ENCODE results near the gene DYNLL1. TPM values are rescaled to one million over a fixed set of nuclear protein-coding genes. Genes with fewer than 3 reads are reported as not detected.

The DYNLL1 gene
- total and polyA plus RNA-seq, 2 of the 13 experiments (the other 11 are each of a cell fraction or from before 2014, with no cell fraction given) = 271 to 294 TPM

- TF ChIP-seq FOXP4 (CRISPR knock-in tag; IDR thresholded peaks at IDR 0.05) (no peak; the same call in 1 of the 2 replicates), NFYC (CRISPR knock-in tag; IDR thresholded peaks at IDR 0.05) (peak; percentile 18; the same call in 1 of the 2 replicates), GATA4 (IDR thresholded peaks at IDR 0.05; ENCODE audit: borderline replicate concordance, low read depth) (peak; percentile 42; the same call in 1 of the 2 replicates), ZNF7 (CRISPR knock-in tag; IDR thresholded peaks at IDR 0.05) (no peak), ZNF766 (CRISPR knock-in tag; IDR thresholded peaks at IDR 0.05; ENCODE audit: borderline replicate concordance) (no peak), ZNF225 (CRISPR knock-in tag; IDR thresholded peaks at IDR 0.05) (no peak), ZBTB42 (CRISPR knock-in tag; IDR thresholded peaks at IDR 0.05) (no peak), ZNF777 (CRISPR knock-in tag; IDR thresholded peaks at IDR 0.05) (peak; percentile 69), ZBTB34 (CRISPR knock-in tag; IDR thresholded peaks at IDR 0.05) (no peak), ZNF337 (CRISPR knock-in tag; IDR thresholded peaks at IDR 0.05; ENCODE audit: borderline replicate concordance, low read depth) (no peak), MAFF (IDR thresholded peaks at IDR 0.05; ENCODE audit: low read depth, low read length) (no peak; the same call in 1 of the 2 replicates), ZNF33A (CRISPR knock-in tag; IDR thresholded peaks at IDR 0.05; ENCODE audit: borderline replicate concordance) (no peak), KDM5A (IDR thresholded peaks at IDR 0.05; ENCODE audit: borderline replicate concordance, low read length) (peak; percentile 90), ZNF792 (CRISPR knock-in tag; IDR thresholded peaks at IDR 0.05) (peak; percentile 37; the same call in 1 of the 2 replicates), MLX (CRISPR knock-in tag; IDR thresholded peaks at IDR 0.05) (no peak), PAXIP1 (CRISPR knock-in tag; conservative IDR thresholded peaks at IDR 0.05) (peak; percentile 66; the same call in 1 of the 2 replicates), XRCC5 (optimal IDR thresholded peaks at IDR 0.05; ENCODE audit: low read length) (peak; percentile 25), MATR3 (CRISPR knock-in tag; IDR thresholded peaks at IDR 0.05) (no peak), SP5 (CRISPR knock-in tag; IDR thresholded peaks at IDR 0.05; ENCODE audit: borderline replicate concordance, low read depth) (peak; percentile 18; the same call in 1 of the 2 replicates), DNMT3B (CRISPR knock-in tag; conservative IDR thresholded peaks at IDR 0.05) (no peak; the same call in 1 of the 2 replicates), ZNF691 (CRISPR knock-in tag; IDR thresholded peaks at IDR 0.05; ENCODE audit: borderline replicate concordance, low read depth) (peak; percentile 60; the same call in 1 of the 2 replicates), U2AF1 (optimal IDR thresholded peaks at IDR 0.05; ENCODE audit: low read depth, low read length) (no peak)
Measured at GRCh38 chr12:120528861-120529525, 33.1 kb downstream of the DYNLL1 start, which contains the start of gene COQ5 (continued).
